WERI-Rb-1 (cell line): Measurements from ENCODE around the gene RRP1B.
"Not testable (repeated sequence)": the region's sequence is repeated elsewhere in the genome, so short reads cannot be mapped to it uniquely, and the experiment has no call there.

ENCODE experiments used
- DNase-seq: peaks from one replicate; pipeline ENCODE4 v3.0.0-alpha.2; 2020
- H3K27ac ChIP-seq: fragments of 250-450 bp; sonication (Bioruptor Pico); 2 replicates; pipeline ENCODE4 v1.5.1; 2020; ENCODE audit warnings: mild to moderate bottlenecking, moderate library complexity
- H3K27me3 ChIP-seq: fragments of 250-450 bp; sonication (Bioruptor Pico); 2 replicates; pipeline ENCODE4 v1.5.1; 2021; ENCODE audit warnings: mild to moderate bottlenecking, low read depth, moderate library complexity; ENCODE audit not compliant: insufficient read depth, severe bottlenecking
- H3K36me3 ChIP-seq: fragments of 250-450 bp; sonication (Bioruptor Pico); 2 replicates; pipeline ENCODE4 v1.5.1; 2020; ENCODE audit warnings: mild to moderate bottlenecking, moderate library complexity
- H3K4me3 ChIP-seq: 2 replicates; pipeline ENCODE4 v1.5.1; 2011; ENCODE audit warnings: low read depth, mild to moderate bottlenecking, control low read depth, low read length
- H3K9me3 ChIP-seq: fragments of 250-450 bp; sonication (Bioruptor Pico); 2 replicates; pipeline ENCODE4 v1.5.1; 2021; ENCODE audit warnings: mild to moderate bottlenecking, moderate library complexity; ENCODE audit not compliant: severe bottlenecking
- TF ChIP-seq, protein P1 (sequence below): IDR thresholded peaks from 2 replicates; pipeline ENCODE4 v1.5.1; 2011; ENCODE audit warnings: low read depth, mild to moderate bottlenecking, control low read depth, inconsistent platforms, low read length

Gene RRP1B

DNA sequence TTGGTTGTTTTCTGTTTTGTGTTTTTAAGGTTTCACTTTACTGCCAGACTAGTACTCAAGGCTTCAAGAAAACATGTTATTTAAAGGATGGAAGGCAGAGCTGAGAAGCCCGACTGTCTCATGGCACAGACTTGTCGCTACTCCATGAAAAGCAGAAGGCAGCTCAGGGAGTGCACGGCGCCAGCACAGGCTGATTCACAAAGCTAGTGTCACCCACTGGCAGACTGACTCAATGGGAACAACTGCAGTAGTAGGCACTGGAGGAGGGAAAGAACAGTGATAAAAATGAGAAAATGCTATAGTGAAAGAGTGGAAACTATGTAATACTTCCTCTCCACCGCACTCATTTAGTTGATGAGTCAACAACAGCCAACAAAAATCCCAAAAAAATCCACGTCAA, 14.8 kb upstream of the RRP1B start:
- Histone ChIP-seq H3K27ac (no peak overlapping the region), H3K4me3 (no peak overlapping the region), H3K36me3 (peaks cover 4% of the 10 kb centered on the region), H3K9me3 (no peaks in the 10 kb centered on the region), H3K27me3 (no peaks in the 10 kb centered on the region)
- DNase-seq = no peak
- TF ChIP-seq, protein P1, sequence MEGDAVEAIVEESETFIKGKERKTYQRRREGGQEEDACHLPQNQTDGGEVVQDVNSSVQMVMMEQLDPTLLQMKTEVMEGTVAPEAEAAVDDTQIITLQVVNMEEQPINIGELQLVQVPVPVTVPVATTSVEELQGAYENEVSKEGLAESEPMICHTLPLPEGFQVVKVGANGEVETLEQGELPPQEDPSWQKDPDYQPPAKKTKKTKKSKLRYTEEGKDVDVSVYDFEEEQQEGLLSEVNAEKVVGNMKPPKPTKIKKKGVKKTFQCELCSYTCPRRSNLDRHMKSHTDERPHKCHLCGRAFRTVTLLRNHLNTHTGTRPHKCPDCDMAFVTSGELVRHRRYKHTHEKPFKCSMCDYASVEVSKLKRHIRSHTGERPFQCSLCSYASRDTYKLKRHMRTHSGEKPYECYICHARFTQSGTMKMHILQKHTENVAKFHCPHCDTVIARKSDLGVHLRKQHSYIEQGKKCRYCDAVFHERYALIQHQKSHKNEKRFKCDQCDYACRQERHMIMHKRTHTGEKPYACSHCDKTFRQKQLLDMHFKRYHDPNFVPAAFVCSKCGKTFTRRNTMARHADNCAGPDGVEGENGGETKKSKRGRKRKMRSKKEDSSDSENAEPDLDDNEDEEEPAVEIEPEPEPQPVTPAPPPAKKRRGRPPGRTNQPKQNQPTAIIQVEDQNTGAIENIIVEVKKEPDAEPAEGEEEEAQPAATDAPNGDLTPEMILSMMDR = no peak

DNA sequence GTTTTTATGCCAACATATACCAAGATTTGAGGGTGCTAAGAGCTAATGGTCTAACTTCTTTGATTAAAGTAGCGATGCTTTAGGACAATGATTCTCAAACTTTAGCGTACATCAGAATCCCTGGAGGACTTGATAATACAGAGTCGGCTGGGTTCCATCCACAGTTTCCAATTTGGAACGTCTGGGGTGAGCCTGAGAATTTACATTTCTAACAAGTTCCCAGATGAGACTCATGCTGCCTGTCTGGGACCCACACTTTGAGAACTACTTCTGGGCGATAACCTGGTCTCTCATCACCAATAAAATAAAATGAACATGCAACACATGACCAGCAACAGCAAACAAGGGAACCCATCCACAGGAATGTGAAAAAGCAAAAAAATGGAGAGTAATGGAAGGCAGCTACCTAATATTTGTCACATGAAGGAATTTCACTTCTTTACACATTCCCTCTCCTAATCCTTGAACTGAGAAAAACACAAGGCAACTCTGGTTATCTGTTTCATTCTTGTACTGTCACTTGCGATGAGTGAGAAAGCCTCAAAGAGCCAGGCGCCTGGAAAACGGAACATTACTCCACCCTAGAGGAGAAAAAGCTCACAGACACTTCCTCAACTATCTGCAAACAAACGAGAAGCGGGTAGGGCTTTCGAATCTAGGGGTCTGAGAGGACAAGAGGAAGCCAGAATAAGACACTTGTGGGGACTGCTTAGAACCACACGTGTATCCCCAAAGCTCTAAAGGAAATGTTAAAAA, 14.0 kb upstream of the RRP1B start:
- H3K9me3 ChIP-seq = no peaks in the 10 kb centered on the region
- TF ChIP-seq, protein P1 = no peak
- DNase-seq = peak; percentile 24
- no peak overlapping the region for H3K4me3 ChIP-seq
- H3K27me3 ChIP-seq = no peaks in the 10 kb centered on the region
- no peak overlapping the region for H3K27ac ChIP-seq
- peaks cover under 1% of the 10 kb centered on the region; the same call in 1 of the 2 replicates for H3K36me3 ChIP-seq

DNA sequence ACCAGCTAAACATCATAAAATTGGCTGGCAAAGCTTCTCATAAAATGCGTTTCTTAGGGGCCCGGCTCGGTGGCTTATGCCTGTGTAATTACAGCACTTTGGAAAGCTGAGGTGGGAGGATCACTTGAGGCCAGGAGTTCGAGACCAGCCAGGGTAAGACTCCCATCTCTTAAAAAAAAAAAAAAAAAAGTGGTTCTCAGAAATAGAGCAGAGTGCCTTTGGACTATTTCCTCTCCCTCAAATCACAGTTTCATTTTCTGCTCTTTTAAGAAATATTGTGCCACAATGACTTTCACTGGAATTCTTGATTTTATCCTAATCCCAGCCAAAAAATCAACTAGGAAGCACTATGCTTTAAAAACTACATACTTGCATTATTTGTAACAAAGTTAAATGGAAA, 13.4 kb upstream of the RRP1B start:
- no peaks in the 10 kb centered on the region for H3K9me3 ChIP-seq
- H3K27ac ChIP-seq = no peak overlapping the region
- no peak for DNase-seq
- no peaks in the 10 kb centered on the region for H3K36me3 ChIP-seq
- H3K27me3 ChIP-seq = no peaks in the 10 kb centered on the region
- H3K4me3 ChIP-seq = no peak overlapping the region
- TF ChIP-seq, protein P1 = no peak

DNA sequence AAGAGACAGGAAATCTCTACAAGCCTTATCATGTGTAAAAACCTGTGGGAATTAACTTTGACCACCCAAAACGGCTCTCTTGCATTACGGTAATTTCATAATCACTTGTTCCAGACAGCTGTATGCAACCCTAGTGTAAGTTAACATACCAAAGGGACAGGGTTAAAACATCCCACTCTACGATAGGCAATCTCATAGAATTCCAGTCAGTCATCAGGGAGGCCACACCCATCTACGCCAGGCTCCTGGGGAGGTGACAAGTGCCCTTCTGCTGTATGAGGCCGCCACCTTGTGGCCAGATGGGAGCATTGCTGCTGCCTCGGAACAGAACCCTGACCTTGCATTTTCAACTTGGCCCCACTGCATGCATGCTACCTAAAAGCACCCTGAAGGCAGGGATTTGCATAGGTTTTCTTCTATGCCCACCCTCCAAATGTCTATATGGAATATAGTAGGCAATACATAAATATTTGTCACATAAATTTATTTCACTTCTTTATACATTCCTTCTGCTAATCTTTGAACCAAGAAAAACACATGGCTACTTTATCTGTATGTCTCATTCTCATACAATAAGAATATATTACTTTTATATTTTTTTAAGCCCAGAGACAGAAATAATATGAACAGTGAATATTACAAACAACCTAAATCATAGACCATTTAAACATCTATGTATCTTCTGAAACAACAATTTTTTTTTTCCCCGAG, 12.7 kb upstream of the RRP1B start:
- H3K4me3 ChIP-seq = no peak overlapping the region
- no peaks in the 10 kb centered on the region for H3K27me3 ChIP-seq
- H3K9me3 ChIP-seq = no peaks in the 10 kb centered on the region
- H3K27ac ChIP-seq = no peak overlapping the region
- DNase-seq = peak; percentile 94
- no peaks in the 10 kb centered on the region for H3K36me3 ChIP-seq
- TF ChIP-seq, protein P1 = peak; percentile 100

DNA sequence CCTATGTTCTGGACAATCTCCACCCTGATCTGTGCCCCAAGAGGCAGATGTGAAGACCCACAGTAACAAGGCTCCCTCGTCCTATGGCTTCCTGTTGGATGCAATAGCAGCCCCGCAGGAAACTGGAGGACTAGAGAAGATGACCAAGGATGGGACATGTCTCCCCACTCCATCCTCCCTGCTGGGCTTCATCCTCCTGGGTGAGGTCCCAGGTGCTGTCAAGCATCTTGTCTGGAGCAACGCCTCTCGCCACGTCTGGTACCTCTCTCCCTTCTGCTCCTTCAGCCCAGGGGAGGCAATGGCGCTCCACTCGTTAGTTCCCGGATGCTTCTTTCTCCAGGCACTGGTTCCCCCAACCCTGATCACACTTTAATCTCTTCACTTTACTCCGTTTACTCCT, 11.2 kb upstream of the RRP1B start:
- Histone ChIP-seq H3K4me3 (no peak overlapping the region), H3K36me3 (no peaks in the 10 kb centered on the region), H3K27me3 (no peaks in the 10 kb centered on the region), H3K9me3 (no peaks in the 10 kb centered on the region), H3K27ac (no peak overlapping the region)
- DNase-seq = no peak
- TF ChIP-seq, protein P1 = no peak

DNA sequence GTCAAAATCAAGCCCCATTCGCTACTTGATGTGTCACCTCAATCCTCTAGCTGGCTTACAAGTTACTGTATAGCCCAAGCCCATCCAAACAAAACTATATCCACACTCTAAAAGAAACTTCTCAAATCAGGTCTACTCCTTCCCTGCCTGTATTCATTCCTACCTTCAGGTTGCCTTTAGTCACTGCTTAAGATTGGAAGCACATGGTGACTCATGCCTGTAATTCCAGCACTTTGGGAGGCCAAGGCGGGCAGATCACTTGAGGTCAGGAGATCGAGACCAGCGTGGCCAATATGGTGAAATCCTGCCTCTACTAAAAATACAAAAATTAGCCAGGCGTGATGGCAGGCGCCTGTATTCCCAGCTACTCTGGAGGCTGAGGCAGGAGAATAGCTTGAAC, 7.4 kb upstream of the RRP1B start:
- not testable (repeated sequence) for H3K36me3 ChIP-seq, H3K27ac ChIP-seq, H3K4me3 ChIP-seq, H3K9me3 ChIP-seq, DNase-seq, H3K27me3 ChIP-seq
